IMR-90 (cell line): ENCODE measurements around the gene RAB5B. TPM values are rescaled to one million over a fixed set of nuclear protein-coding genes. Genes with fewer than 3 reads are reported as not detected.

Experiments
- ATAC-seq: fragments of 200-7000 bp; cut with Tn5 transposase; 2 replicates; pipeline ENCODE4 v1.9.1; 2020; ENCODE audit warnings: low read depth, mild to moderate bottlenecking, moderate library complexity
- BruUV-seq: library from RNA; stranded (reverse); fragments of 400-500 nt; replicated peaks from 2 replicates; lab custom pipeline; 2021; lab: Mats Ljungman, UMichigan
- CTCF ChIA-PET: fragments of 300-600 bp; formaldehyde crosslinking; extraction: SDS; loops from one replicate; lab custom pipeline; 2021; ENCODE audit warnings: antibody characterized with exemption; lab: Yijun Ruan, JAX
- POLR2A ChIA-PET: fragments of 300-600 bp; sonication (Branson Sonifier 250); formaldehyde crosslinking; loops from one replicate; lab custom pipeline; 2022; ENCODE audit warnings: antibody characterized with exemption; ENCODE audit not compliant: unreplicated experiment; lab: Charles Lee
- DNase-seq: peaks from one replicate; pipeline ENCODE4 v3.0.0; 2013
- H2AFZ ChIP-seq: replicated peaks from 2 replicates; pipeline ENCODE3; 2013; ENCODE audit warnings: low read length, mild to moderate bottlenecking; ENCODE audit not compliant: poor library complexity
- H2AK5ac ChIP-seq: 2 replicates; pipeline ENCODE4 v1.6.1; 2013; ENCODE audit warnings: low read depth, low read length, inconsistent platforms
- H2AK9ac ChIP-seq: replicated peaks from 2 replicates; pipeline ENCODE3; 2013; ENCODE audit warnings: mild to moderate bottlenecking, low read depth, low read length, moderate library complexity; ENCODE audit not compliant: poor library complexity
- H2BK120ac ChIP-seq: 2 replicates; pipeline ENCODE4 v1.6.1; 2013; ENCODE audit warnings: low read depth, low read length, inconsistent platforms
- H2BK15ac ChIP-seq: 3 replicates; pipeline ENCODE4 v1.6.1; 2013; ENCODE audit warnings: low read depth, low read length, inconsistent platforms
- H2BK20ac ChIP-seq: 2 replicates; pipeline ENCODE4 v1.6.1; 2013; ENCODE audit warnings: low read depth, mild to moderate bottlenecking, inconsistent platforms, low read length, moderate library complexity
- H2BK5ac ChIP-seq: 2 replicates; pipeline ENCODE4 v1.6.1; 2013; ENCODE audit warnings: mild to moderate bottlenecking, low read depth, low read length, inconsistent platforms; ENCODE audit not compliant: poor library complexity, severe bottlenecking
- H3K14ac ChIP-seq: replicated peaks from 2 replicates; pipeline ENCODE4 v1.6.1; 2013; ENCODE audit warnings: low read depth, low read length, inconsistent platforms
- H3K18ac ChIP-seq: 2 replicates; pipeline ENCODE4 v1.6.1; 2013; ENCODE audit warnings: low read depth, low read length, control low read depth
- H3K23ac ChIP-seq: 2 replicates; pipeline ENCODE4 v1.6.1; 2013; ENCODE audit warnings: low read depth, low read length, inconsistent platforms
- H3K27ac ChIP-seq: 2 replicates; pipeline ENCODE4 v1.5.1; 2013; ENCODE audit warnings: mild to moderate bottlenecking, control low read depth, low read length; ENCODE audit not compliant: insufficient read depth
- H3K27me3 ChIP-seq: 2 replicates; pipeline ENCODE4 v1.6.1; 2013; ENCODE audit warnings: low read length; ENCODE audit not compliant: control insufficient read depth, insufficient read depth
- H3K36me3 ChIP-seq: 2 replicates; pipeline ENCODE4 v1.6.1; 2013; ENCODE audit warnings: low read length, mixed read lengths; ENCODE audit not compliant: control insufficient read depth, insufficient read depth
- H3K4ac ChIP-seq: 2 replicates; pipeline ENCODE4 v1.6.1; 2013; ENCODE audit warnings: low read depth, low read length, inconsistent platforms
- H3K4me1 ChIP-seq: 2 replicates; pipeline ENCODE4 v1.6.1; 2013; ENCODE audit warnings: low read length, mixed read lengths; ENCODE audit not compliant: control insufficient read depth, insufficient read depth
- H3K4me2 ChIP-seq: 2 replicates; pipeline ENCODE4 v1.6.1; 2013; ENCODE audit warnings: low read depth, mild to moderate bottlenecking, control low read depth, low read length, moderate library complexity
- H3K4me3 ChIP-seq: 2 replicates; pipeline ENCODE4 v1.5.1; 2013; ENCODE audit warnings: low read depth, mild to moderate bottlenecking, control low read depth, low read length, moderate library complexity; ENCODE audit not compliant: insufficient read depth
- H3K56ac ChIP-seq: 2 replicates; pipeline ENCODE4 v1.6.1; 2013; ENCODE audit warnings: low read length, inconsistent platforms; ENCODE audit not compliant: insufficient read depth; ENCODE audit errors: extremely low read depth
- H3K79me1 ChIP-seq, 2 experiments: 2 replicates each; pipeline ENCODE4 v1.6.1; 2013; ENCODE audit warnings: low read length in 2 of 2, inconsistent platforms in 1 of 2, low read depth in 1 of 2
- H3K9ac ChIP-seq: 2 replicates; pipeline ENCODE4 v1.6.1; 2013; ENCODE audit warnings: low read depth, low read length, control low read depth
- H3K9me1 ChIP-seq: 2 replicates; pipeline ENCODE4 v1.6.1; 2013; ENCODE audit warnings: low read length, inconsistent platforms; ENCODE audit not compliant: insufficient read depth
- H3K9me3 ChIP-seq: 2 replicates; pipeline ENCODE4 v1.6.1; 2013; ENCODE audit warnings: low read length; ENCODE audit not compliant: control insufficient read depth, insufficient read depth
- H4K20me1 ChIP-seq: 2 replicates; pipeline ENCODE4 v1.6.1; 2013; ENCODE audit warnings: low read length, inconsistent platforms; ENCODE audit not compliant: insufficient read depth
- H4K5ac ChIP-seq: 2 replicates; pipeline ENCODE4 v1.6.1; 2013; ENCODE audit warnings: mild to moderate bottlenecking, low read depth, low read length, control low read depth
- H4K8ac ChIP-seq, 2 experiments: 2 replicates each; pipeline ENCODE4 v1.6.1; 2013; ENCODE audit warnings: low read depth in 2 of 2, low read length in 2 of 2, control low read depth in 1 of 2, inconsistent platforms in 1 of 2
- H4K91ac ChIP-seq: 2 replicates; pipeline ENCODE4 v1.6.1; 2013; ENCODE audit warnings: low read depth, low read length, inconsistent platforms; ENCODE audit not compliant: insufficient read depth
- BHLHE40 ChIP-seq: fragments of 150-350 bp; IDR thresholded peaks from 2 replicates; pipeline ENCODE4 v1.6.1; 2016; ENCODE audit warnings: mild to moderate bottlenecking, low read depth, low read length
- CEBPB ChIP-seq: IDR thresholded peaks from 2 replicates; pipeline ENCODE4 v1.6.1; 2012; ENCODE audit warnings: low read depth, low read length, improper control_type of control experiment
- CHD1 ChIP-seq: IDR thresholded peaks from 2 replicates; pipeline ENCODE4 v1.6.1; 2012; ENCODE audit warnings: low read depth, low read length, improper control_type of control experiment
- FOS ChIP-seq: fragments of 150-350 bp; IDR thresholded peaks from 2 replicates; pipeline ENCODE4 v1.6.1; 2016; ENCODE audit warnings: low read depth, low read length
- MAFK ChIP-seq: IDR thresholded peaks from 2 replicates; pipeline ENCODE4 v1.6.1; 2012; ENCODE audit warnings: low read depth, low read length, improper control_type of control experiment
- MAZ ChIP-seq: IDR thresholded peaks from 2 replicates; pipeline ENCODE4 v1.6.1; 2012; ENCODE audit warnings: low read depth, mild to moderate bottlenecking, low read length, improper control_type of control experiment, moderate library complexity, borderline replicate concordance
- MXI1 ChIP-seq: IDR thresholded peaks from 2 replicates; pipeline ENCODE4 v1.6.1; 2012; ENCODE audit warnings: low read depth, mild to moderate bottlenecking, low read length, moderate library complexity, borderline replicate concordance
- NFE2L2 ChIP-seq: fragments of 150-350 bp; IDR thresholded peaks from 2 replicates; pipeline ENCODE4 v1.6.1; 2016; ENCODE audit warnings: low read depth, mild to moderate bottlenecking, low read length
- POLR2A ChIP-seq: IDR thresholded peaks from 2 replicates; pipeline ENCODE4 v1.6.1; 2012; ENCODE audit warnings: mild to moderate bottlenecking, low read depth, low read length
- RAD21 ChIP-seq: IDR thresholded peaks from 2 replicates; pipeline ENCODE4 v1.6.1; 2012; ENCODE audit warnings: low read length, improper control_type of control experiment
- RCOR1 ChIP-seq: IDR thresholded peaks from 2 replicates; pipeline ENCODE4 v1.6.1; 2012; ENCODE audit warnings: mild to moderate bottlenecking, low read length, improper control_type of control experiment; ENCODE audit not compliant: insufficient replicate concordance
- RFX5 ChIP-seq: IDR thresholded peaks from 2 replicates; pipeline ENCODE4 v1.8.0; 2012; ENCODE audit warnings: low read depth, mild to moderate bottlenecking, low read length, moderate library complexity
- SMC3 ChIP-seq: fragments of 150-350 bp; IDR thresholded peaks from 2 replicates; pipeline ENCODE4 v1.6.1; 2016; ENCODE audit warnings: low read depth, mild to moderate bottlenecking, antibody characterized with exemption, low read length, moderate library complexity
- WGBS, 2 experiments: methylation state at CpG; one replicate each; pipeline versions ENCODE4 v1.1.5 to v1.1.7; 2013; ENCODE audit warnings: missing lambda C conversion rate in 2 of 2; ENCODE audit not compliant: insufficient read length in 1 of 2; ENCODE audit errors: extremely low coverage in 2 of 2; 5-methylcytosine and 5-hydroxymethylcytosine counted together
- dilution Hi-C: fragments of 300-500 bp; cut with HindIII; formaldehyde crosslinking; loops from one replicate; pipeline ENCODE4 v1.14.3; 2018; ENCODE audit warnings: low sequenced_read_pairs; ENCODE audit not compliant: unreplicated experiment
- in situ Hi-C: fragments of 300-500 bp; cut with MboI; formaldehyde crosslinking; loops from 3 replicates; pipeline ENCODE4 v1.14.3; 2019; ENCODE audit warnings: low sequenced_read_pairs, inconsistent platforms, mixed read lengths
- intact Hi-C: fragments of 100-400 bp; cut with micrococcal nuclease; formaldehyde crosslinking; loops from 2 replicates; pipeline ENCODE4 v1.10.0; 2022
- polyA plus RNA-seq, 3 experiments: library from polyadenylated mRNA; depleted of rRNA; stranded (reverse); fragments of >200 nt; gene quantifications; 2 replicates each; pipeline ENCODE4 v1.2.3, GENCODE V29; 2012; ENCODE audit warnings: low replicate concordance in 1 of 3
- total RNA-seq: library from RNA; depleted of rRNA; stranded (reverse); fragments of >200 nt; gene quantifications from 2 replicates; pipeline ENCODE4 v1.2.3, GENCODE V29; 2012
- TF ChIP-seq, protein P1 (sequence below): fragments of 150-350 bp; IDR thresholded peaks from 2 replicates; pipeline ENCODE4 v1.6.1; 2017; ENCODE audit warnings: mild to moderate bottlenecking, antibody characterized with exemption, low read length, low read depth
- TF ChIP-seq, protein P2 (sequence below): fragments of 150-350 bp; IDR thresholded peaks from 2 replicates; pipeline ENCODE4 v1.6.1; 2016; ENCODE audit warnings: low read depth, mild to moderate bottlenecking, low read length, moderate library complexity, borderline replicate concordance
- TF ChIP-seq, protein P3 (sequence below): conservative IDR thresholded peaks from 2 replicates; pipeline ENCODE4 v1.5.1; 2012; ENCODE audit warnings: mild to moderate bottlenecking, low read depth, low read length, improper control_type of control experiment

The RAB5B gene
- total and polyA plus RNA-seq, 2 of the 4 experiments (the other 2 are of a cell fraction) = 56.5 to 99.2 TPM

DNA sequence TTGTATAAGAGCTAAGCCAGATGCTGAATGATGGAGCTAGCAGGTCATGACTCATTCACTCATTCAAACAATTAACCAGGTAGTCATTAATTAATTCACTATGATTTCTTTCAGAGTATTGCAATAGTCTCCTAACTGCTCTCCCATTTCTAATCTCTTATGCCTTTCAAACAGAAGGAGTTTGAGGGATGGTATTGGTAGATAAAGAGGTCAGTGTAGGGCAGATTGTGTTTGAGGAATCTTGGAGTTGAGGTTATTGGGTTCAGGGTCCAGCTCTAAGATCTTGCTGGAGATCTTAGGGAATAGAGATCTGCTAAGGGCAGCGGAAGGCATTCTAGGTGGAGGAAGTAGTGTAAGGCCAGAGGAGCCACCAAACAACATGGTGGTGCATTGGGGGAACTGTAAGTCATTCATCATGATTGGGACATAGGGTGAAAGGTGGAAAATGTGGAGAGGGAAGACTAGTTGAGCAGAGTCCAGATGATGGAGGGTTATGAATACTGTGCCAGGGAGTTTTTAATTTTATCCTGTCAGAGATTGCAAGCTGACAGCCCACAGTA lies 31.2 kb upstream of the RAB5B start:
- dilution Hi-C loops = no loop called here
- Histone ChIP-seq H2BK5ac (no peak overlapping the region), H3K23ac (no peak overlapping the region), H4K20me1 (no peaks in the 10 kb centered on the region), H2AFZ (no peak overlapping the region), H2BK120ac (no peak overlapping the region), H3K4me3 (no peak overlapping the region), H2BK15ac (no peak overlapping the region), H3K27ac (no peak overlapping the region), H3K79me1 (peaks cover 0 to 16% of the 10 kb centered on the region in 2 experiments; a peak in 2 of 4 replicates), H3K4ac (no peak overlapping the region), H3K9me3 (no peaks in the 10 kb centered on the region), H4K5ac (no peak overlapping the region), H3K9ac (no peak overlapping the region), H3K27me3 (no peaks in the 10 kb centered on the region), H3K18ac (no peak overlapping the region), H4K8ac (no peak overlapping the region), H3K14ac (no peak overlapping the region), H2BK20ac (no peak overlapping the region), H2AK5ac (no peak overlapping the region), H3K9me1 (no peaks in the 10 kb centered on the region), H3K36me3 (peaks cover 39% of the 10 kb centered on the region), H3K56ac (no peak overlapping the region), H4K91ac (no peak overlapping the region), H2AK9ac (no peak overlapping the region), H3K4me1 (peaks cover 4% of the 10 kb centered on the region), H3K4me2 (no peak overlapping the region)
- ATAC-seq = no peak
- intact Hi-C loops = no loop called here
- ChIA-PET CTCF (interaction anchor here (0.8 kb wide), 1 partner anchor 9 kb away, joined by 3 read pairs; no protein-coding TSS in a partner anchor), POLR2A (no interaction called here)
- WGBS, 2 experiments = 100% methylated on average over 1 of the region's 1 CpG; no CpG with 5 or more reads in 1 of the 2 experiments
- BruUV-seq = no TSS peak
- no peak for TF ChIP-seq RFX5
- TF ChIP-seq MXI1 = no peak
- TF ChIP-seq FOS = no peak
- TF ChIP-seq, protein P1, sequence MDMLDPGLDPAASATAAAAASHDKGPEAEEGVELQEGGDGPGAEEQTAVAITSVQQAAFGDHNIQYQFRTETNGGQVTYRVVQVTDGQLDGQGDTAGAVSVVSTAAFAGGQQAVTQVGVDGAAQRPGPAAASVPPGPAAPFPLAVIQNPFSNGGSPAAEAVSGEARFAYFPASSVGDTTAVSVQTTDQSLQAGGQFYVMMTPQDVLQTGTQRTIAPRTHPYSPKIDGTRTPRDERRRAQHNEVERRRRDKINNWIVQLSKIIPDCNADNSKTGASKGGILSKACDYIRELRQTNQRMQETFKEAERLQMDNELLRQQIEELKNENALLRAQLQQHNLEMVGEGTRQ = no peak
- TF ChIP-seq, protein P2, sequence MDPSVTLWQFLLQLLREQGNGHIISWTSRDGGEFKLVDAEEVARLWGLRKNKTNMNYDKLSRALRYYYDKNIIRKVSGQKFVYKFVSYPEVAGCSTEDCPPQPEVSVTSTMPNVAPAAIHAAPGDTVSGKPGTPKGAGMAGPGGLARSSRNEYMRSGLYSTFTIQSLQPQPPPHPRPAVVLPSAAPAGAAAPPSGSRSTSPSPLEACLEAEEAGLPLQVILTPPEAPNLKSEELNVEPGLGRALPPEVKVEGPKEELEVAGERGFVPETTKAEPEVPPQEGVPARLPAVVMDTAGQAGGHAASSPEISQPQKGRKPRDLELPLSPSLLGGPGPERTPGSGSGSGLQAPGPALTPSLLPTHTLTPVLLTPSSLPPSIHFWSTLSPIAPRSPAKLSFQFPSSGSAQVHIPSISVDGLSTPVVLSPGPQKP = no peak
- TF ChIP-seq CHD1 = no peak
- TF ChIP-seq RAD21 = no peak
- TF ChIP-seq POLR2A = no peak
- TF ChIP-seq NFE2L2 = no peak
- TF ChIP-seq SMC3 = no peak
- TF ChIP-seq BHLHE40 = no peak
- TF ChIP-seq CEBPB = no peak
- no peak for TF ChIP-seq MAZ
- TF ChIP-seq, protein P3, sequence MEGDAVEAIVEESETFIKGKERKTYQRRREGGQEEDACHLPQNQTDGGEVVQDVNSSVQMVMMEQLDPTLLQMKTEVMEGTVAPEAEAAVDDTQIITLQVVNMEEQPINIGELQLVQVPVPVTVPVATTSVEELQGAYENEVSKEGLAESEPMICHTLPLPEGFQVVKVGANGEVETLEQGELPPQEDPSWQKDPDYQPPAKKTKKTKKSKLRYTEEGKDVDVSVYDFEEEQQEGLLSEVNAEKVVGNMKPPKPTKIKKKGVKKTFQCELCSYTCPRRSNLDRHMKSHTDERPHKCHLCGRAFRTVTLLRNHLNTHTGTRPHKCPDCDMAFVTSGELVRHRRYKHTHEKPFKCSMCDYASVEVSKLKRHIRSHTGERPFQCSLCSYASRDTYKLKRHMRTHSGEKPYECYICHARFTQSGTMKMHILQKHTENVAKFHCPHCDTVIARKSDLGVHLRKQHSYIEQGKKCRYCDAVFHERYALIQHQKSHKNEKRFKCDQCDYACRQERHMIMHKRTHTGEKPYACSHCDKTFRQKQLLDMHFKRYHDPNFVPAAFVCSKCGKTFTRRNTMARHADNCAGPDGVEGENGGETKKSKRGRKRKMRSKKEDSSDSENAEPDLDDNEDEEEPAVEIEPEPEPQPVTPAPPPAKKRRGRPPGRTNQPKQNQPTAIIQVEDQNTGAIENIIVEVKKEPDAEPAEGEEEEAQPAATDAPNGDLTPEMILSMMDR = no peak
- TF ChIP-seq RCOR1 = no peak
- TF ChIP-seq MAFK = no peak
- DNase-seq = no peak
- in situ Hi-C loops = loop anchor here (5.0 to 10.0 kb wide), 2 partner anchors 128 to 205 kb away; partner anchors contain the start of genes ORMDL2 and SARNP
